HG03159 (cell line): ENCODE results near the gene WDR72.
A peak's percentile ranks its signal among the peaks of the same experiment; 100 is the strongest.

Source experiments
- ATAC-seq: cut with Tn5 transposase; IDR thresholded peaks from one replicate; pipeline ENCODE4 v1.9.1; 2021; ENCODE audit warnings: mild to moderate bottlenecking, moderate library complexity; ENCODE audit not compliant: unreplicated experiment

WDR72 gene

DNA sequence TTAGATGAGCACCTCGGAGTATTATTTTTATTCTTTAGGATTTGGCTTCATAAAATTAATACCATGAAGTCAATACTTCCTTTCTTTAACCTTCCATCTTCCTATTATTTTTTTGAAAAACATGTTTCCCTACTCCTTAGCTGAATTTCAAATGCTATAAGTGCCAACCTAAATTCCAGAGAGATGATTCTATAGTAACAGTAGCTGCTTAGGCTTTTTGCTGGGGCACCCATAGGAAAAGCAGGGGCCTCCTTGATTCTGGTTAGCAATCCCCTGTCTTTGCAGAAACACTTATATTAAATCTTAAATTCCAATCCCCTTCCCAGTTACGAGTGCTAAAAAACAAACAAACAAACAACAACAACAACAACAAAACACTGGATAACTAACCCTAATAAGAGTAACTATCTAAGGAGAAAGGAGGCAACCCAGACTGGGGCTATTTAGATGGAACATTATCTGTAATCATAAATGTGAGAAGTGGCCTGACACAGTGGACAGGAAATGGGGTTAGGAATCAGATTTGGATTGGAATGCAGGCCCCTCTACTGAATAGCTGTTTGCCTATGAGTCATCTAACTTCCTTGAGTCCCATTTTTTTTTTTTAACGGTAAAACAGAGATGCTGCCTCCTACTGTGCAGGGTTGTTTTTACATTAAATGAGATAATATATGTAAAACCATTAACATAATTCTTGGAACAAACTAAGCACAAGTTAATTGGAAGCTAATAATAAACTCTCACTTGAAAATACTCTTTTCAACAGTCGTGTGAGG lies 148.1 kb downstream of the WDR72 start:
- ATAC-seq: no peak

DNA sequence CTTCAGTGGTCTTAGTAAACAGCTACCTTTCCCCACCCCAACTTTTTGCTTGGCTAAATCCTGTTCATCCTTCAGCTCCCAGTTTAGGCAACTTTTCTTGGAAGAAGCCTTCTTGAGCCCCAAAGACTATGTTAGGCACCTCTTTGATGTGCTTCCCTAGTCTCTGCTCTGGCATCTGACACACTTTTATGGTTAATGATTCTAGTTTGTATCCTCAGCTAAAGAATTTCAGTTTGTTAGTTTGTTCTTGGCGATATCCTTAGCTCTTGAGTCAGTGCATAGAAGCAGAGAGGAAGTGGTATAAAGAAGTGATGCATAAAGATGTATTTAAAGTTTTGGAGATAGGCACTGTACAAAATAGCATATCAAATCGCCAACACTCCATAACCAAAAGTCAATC lies 168.4 kb downstream of the WDR72 start:
- no peak for ATAC-seq

DNA sequence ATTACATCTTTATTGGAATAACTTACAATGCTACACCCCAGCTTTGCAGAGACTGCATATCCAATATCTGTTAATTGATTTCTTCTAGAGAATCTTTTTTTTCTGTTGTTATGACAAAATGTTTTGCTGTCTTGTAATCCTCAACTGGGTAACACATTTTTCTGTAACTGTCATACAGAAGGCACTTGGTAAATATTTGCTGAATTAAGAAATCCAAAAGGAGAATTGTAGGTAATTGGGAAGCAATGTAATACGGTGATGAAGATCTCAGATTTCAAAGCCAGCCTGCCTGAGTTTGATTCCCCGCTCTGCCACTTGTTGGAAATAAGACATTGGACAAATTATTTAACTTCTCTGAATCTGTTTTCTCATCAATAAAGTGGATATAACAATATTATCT lies 169.1 kb downstream of the WDR72 start:
- no peak for ATAC-seq

DNA sequence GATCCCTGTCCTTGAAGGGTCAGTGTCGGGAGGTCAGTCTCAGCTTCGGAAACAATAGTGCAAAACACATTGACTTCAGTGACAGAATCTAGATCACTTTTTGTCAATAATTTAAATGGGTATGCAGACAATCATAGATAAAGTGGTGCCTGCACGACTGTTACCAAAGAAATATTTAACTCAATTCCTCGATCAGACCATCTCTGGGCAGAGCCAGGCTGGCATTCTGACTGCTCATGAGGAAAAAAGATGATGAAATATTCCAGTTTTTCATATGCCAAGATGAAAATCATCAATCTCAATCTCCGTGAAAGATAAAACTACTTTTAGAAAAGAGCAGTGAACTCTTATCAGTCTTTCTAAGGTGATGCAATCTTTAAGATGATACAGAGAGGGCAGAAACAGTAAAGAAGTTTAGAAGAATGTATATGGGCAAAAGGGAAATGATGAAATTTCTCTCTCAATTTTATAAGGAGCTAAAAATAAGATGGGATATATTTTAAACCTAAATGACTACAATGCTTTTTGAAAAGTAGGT lies 169.9 kb downstream of the WDR72 start:
- no peak for ATAC-seq

DNA sequence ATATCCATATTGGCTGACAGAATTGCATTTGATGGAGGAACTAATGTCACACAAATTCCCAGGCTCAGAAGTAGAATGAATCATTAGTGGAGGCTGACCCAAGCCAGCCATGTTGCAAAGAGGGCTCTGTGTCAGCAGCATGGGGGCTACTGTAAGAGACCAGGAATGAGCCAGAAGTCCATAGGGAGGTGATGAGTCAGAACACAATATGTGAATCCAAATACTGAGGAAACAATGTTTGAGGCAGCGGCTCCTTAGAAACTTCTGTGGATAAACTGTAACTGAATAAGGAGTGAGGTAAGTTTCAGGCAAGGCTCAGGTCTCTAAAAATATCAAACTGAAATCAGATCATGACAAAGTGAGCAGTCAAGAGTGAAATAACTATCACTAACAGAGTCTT lies 170.7 kb downstream of the WDR72 start:
- no peak for ATAC-seq

DNA sequence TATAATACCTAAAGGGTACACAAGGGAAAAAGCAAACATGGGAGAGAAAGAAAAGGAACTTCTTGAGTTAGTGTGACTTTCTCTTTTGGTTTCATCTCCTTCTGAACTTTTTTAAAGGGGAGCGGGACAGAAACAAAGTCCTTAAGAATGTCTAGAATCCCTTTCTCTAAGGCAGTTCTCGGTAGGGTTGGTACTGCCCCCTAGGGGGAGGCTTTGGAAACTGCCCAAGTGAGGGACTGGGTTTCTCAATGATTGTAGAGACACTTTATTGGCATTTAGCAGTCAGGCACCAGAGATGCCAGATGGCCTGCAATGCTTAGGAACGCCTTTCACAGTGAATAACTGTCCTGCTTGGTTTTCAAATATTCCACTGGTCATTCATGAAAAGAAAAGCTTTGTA lies 172.7 kb downstream of the WDR72 start:
- ATAC-seq: peak; percentile 80

DNA sequence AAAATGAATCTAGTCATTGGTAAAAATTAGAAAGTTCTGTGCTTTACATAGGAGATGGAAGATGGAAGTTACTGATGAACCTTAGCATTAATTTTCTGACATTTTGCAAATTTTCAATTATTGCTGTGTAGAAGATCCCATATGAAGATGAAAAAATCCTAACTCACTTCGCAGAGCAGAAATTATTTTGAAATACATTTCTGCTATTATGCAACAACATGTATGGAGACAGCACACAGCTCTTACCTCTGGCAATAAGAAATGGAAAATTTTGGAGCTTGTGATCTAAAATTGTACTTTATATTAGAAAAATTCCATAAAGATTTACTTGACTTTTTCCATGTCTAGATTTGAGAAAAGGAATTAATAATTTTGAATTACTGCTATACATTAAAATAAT lies 177.9 kb downstream of the WDR72 start:
- no peak for ATAC-seq

DNA sequence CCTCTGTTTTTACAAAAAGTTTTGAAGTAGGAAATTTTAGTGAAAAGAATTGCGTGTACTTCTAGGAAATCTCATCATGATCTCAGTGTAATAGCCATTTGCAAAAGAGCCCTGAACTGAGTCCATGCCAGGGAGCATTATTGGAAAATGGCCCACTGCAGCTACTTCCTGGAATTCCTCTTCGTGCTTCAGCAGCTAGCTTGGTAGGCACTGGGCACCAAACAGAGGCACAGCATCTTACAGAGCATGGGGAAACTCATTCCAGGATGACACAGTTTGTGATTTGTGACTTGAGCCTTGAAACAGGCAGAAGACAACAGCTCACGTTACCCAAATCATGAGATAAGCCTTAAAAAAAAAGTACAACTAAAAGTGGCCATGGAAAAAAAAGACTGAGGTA lies 179.1 kb downstream of the WDR72 start:
- ATAC-seq: no peak

DNA sequence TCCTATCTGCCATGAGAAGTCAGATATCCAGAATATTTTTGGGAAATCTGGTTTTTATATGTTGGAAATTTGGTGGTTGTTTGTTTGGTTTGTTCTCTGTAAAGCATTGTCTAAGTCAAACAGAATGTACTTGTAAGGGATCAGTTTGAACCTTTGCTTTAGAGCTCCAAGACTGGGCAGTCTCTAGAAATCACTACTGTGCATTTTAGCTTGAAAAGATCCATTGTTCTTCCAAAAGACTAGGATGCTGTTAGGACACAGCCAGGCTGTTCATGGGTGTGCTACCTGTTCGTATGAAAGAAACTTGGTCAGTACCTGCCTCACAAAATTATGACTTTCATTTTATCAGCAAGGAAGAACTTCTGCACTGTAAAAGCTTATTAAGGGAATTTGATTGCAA lies 182.6 kb downstream of the WDR72 start:
- ATAC-seq: no peak

DNA sequence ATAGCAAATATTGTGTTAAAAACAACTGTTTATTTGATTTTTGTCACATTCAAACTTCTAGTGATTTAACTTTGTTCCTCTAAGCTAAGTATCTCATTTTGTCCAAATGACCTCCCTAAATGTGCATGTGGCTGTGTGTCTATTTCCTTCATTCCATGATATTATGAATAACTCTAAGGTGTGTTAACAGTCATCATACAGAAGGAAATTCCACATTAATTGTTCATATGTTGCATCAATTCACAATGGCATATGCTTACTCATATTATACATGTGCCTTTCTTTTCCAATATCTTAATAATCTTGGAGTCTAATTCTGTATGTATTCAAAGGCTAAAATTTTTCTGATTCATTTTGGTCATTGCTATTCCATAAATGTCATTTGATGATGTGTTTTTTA lies 186.4 kb downstream of the WDR72 start:
- ATAC-seq: no peak

DNA sequence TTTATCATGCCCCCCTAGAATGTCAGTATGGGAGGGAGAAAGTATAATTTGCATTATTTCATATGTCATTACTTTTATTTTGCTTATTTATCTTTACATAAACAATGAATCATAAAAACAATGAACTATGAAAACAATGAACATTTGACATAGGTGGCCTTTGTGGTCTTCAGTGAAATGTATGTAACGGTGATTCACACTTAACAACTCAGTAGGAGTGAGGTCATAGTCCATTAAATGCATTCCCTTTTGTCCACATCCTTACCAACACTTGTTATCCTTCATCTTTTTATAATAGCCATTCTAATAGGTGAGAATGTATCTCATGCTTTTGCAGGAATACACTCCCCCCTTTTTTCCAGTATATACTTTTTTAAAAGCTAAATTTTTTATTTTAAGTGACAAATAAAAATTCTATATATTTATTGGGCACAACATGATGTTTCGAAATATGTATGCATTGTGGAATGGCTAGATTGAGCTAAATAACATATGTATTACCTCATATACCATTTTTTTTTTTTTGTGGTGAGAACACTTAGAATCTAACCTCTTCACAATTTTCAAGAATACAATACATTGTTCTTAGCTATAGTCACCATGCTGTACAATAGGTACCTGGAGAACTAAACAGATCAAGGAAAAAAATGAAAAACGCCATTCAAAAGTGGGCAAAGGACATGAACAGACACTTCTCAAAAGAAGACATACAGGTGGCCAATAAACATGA lies 189.5 kb downstream of the WDR72 start:
- no peak for ATAC-seq

DNA sequence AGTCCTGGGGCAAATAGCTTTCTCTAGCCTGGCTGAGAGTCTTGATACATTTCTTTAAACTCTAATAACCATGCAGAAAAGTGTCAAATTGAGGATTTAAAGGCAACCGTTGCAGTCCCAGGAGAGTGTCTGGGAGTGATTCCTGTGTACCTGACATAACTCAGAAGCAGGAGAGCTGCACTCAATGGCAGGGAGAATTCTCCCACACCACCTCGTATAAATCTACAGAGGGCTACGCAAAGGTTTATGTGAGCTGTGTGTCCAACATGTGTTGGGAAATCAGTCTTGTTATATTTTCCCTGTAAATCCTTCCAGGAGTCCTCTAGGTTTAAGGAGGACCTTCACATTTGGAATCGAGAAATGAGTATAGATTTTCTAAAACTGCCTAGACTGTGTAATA lies 192.6 kb downstream of the WDR72 start:
- no peak for ATAC-seq

DNA sequence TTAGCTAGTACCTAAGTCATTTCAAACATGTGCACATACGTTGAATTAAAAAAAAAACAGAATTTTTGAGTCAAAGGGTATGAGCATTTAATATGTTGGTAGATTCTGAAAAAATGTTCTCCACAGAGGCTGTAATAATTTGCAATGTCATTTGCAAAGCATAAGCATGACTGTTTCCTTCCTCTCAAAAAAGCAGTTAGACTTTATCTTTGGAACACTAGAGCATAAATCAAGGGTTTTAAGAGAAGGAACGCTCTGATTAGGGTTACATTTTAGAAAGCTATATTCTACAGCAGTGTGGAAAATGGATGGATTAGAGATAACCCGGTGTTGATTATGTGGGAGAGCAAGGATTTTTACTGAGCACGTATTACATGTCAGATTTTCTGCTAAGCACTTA lies 193.7 kb downstream of the WDR72 start:
- no peak for ATAC-seq

DNA sequence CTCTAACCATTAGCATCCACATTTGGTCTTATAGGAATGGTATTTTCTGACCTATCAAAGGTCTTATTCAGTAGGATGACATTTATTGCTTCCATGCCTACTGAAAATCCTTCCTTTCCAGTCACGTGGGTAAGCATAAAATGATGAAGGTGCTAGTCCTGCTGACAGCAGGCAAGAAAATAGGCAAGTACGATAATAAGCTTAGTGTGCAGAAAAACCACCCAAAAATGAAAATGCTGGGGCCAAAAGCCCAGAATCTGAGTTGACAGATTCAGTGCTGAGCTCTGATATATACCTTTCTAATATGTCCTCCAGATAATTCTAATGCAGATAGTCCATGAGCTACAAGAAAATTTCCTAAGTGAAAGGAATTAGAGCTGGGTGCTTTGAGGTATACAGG lies 194.8 kb downstream of the WDR72 start:
- ATAC-seq: no peak

DNA sequence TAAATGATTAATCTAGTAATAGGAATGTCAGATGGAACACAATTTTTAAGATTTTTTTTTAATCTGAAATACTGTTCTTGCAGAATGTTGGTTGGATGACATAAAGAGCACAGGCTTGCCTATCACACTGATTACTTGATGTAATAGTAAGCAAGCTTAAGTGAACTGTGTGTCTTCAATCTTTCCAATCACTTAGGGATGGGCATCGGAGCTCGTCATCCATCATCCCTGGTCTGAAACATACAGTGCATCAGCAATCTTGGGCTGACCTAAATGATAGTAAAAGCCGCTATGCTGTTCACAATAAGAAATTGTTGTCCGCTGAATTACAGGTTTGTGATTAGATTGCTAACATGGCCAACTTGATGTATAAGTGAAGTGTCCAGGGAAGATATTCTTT lies 195.8 kb downstream of the WDR72 start:
- no peak for ATAC-seq

DNA sequence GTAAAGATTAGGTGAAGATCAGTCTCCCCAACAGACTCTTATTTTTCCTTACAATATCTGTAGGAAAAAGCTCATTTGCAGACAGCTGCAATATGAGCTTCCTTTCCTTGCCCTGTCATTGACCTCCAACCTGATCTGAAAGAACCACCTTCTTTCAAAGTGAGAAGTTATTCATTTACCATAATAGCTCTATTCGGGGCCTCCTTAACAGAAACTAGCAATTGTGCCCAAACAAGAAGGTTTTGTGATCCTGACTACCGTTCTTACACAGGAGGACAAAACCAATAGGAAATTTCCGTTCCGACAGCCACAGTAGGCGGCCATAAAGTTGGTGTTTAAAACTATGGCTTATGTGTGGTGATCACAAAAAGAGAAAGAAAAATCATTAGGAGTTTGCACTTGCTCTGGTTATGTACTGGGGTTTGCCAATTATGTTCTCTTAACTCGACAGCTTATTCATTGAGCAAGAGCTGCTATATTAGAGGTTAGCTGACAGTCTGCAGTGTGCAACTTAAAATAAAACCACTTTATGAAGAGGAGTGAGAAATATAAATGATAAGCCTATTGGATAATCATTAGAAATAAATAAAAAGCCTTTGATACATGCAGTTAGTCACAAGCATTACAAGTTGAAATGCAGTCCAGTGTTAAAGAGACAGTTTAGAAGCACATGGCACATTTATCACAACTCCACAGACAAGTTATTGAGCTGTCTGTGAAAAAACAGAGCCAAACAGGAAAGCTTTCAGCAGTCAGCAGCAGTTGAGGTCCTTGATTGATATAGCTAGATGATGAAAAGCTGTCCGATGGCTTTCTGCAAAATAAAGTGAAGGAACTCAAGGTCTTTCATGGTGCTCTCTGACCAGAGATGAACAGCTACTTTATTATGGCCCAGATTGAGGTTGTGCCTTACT lies 199.8 kb downstream of the WDR72 start:
- no peak for ATAC-seq

DNA sequence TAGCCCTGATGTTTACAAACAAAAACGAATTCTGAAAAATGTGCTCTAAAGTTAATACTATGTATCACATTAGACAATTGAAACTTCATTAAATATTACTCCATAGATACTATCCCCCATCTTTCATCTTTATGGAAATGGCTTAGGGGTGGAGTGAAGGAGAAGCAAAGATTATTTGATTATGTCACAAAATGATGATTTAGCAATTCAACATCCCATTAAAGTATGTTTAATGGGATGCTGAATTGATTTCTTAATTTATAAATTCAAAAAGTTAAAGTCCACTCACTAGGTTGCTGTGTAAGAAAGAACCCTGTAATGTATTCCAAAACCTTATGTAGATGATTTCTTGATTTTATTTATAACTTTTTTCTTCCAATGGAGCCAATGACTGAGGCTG lies 201.1 kb downstream of the WDR72 start:
- no peak for ATAC-seq

DNA sequence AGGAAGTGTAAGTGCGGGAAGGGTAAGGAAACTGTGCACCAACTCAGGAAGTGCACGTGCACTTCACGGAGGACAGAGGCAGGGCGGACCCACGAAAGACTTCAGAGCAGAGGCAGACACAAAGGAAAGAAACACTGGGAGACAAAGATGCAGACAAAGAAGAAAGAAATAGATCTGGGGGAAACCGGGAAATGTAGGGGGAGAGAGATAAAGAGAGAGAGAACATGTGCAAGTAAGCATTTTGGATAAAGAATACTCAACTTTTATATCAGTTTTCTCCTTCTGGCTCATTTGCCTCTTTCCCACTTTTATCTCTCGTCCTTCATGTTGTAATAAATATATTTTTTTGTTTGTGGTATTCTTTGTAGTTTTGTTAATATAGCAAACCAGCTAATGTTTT lies 204.2 kb downstream of the WDR72 start:
- no peak for ATAC-seq

DNA sequence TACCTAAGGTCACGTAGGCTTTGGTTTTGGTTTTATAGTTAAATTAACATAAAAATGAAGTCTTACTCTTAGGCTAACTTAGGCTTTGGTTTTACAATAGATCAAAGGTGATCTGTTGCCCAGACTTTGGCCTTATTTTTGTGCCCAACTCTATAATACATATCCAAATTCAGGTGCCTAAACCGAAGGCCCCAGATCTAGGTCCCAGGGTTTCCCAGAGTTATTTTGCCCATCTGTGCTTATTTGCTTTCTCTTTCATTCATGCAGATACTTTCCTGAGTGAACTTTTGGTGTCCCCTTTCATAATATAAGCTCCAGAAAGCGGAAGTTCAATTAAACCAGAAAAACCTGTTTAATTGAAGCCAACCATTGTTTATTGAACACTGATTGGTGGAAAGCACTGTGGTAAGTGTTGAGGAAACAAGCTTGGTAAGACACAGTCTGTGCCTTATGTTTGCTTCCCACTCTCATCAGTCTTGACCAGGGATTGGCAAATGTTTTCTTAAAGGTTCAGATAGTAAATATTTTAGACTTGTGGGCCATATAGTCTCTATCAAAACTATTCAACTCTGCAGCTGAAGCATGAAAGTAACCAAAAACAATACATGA lies 209.7 kb downstream of the WDR72 start:
- ATAC-seq: no peak

DNA sequence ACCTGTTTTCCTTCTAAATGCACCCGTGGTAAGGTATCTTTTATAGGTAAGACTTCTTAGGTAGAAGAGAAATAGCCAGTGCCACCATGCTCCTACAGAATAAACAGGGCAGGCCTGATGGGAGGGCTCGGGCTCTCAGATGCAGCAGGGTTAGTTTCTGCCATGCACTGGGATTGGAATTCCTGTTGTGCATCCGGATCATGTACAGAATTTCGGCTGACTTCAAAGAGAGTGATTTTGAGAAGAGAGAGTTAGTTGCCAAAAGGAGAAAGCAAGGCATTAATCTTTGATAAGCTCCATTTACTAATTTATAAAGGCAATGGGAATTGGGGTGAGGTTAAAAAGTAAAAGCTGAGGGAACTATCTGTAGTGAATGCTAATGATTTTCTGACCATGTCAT lies 211.2 kb downstream of the WDR72 start:
- no peak for ATAC-seq
